Activated CD4-positive, alpha-beta T cell treated with anti-CD3 and anti-CD28 coated beads, Interleukin-2, amount 10 ng/mL, durations not matched to agents 24 days and 14 days (primary cell): ENCODE data around the gene DCTN3. TPM values are rescaled to one million over a fixed set of nuclear protein-coding genes. Genes with fewer than 3 reads are reported as not detected.

Experiments used
- total RNA-seq: library from RNA; stranded (reverse); gene quantifications from 2 replicates; pipeline ENCODE4 v1.2.3, GENCODE V29; 2022

DCTN3 gene
- total RNA-seq, 1 donor from 2014 or later, result 50.9 TPM

Other genes starting within 250 kb of the DCTN3 start
- 1.4 TPM in 2 replicates for gene MYORG, start 243.6 kb downstream of the DCTN3 start, total RNA-seq
- gene FAM219A, start 161.9 kb downstream of the DCTN3 start, total RNA-seq, result 13.6 and 16.3 TPM in 2 replicates
- not detected in 2 replicates for gene DNAI1, start 161.7 kb downstream of the DCTN3 start, total RNA-seq
- not detected in 2 replicates for gene ENHO, start 97.5 kb downstream of the DCTN3 start, total RNA-seq
- gene CNTFR, start 30.8 kb downstream of the DCTN3 start, total RNA-seq, result not detected in 2 replicates
- gene RPP25L, start 8.4 kb downstream of the DCTN3 start, total RNA-seq, result 34.8 and 36.1 TPM in 2 replicates
- gene ARID3C, start 8.6 kb upstream of the DCTN3 start, total RNA-seq, result 0.14 TPM in 1 of 2 replicates, not detected in the other
- 117 and 128 TPM in 2 replicates for gene SIGMAR1, start 17.3 kb upstream of the DCTN3 start, total RNA-seq
- gene GALT, start 26.2 kb upstream of the DCTN3 start, total RNA-seq, result 68.9 and 73.4 TPM in 2 replicates
- gene IL11RA, start 31.7 kb upstream of the DCTN3 start, total RNA-seq, result 29.7 and 34.4 TPM in 2 replicates
- gene CCL27, start 42.2 kb upstream of the DCTN3 start, total RNA-seq, result 0.52 and 0.70 TPM in 2 replicates
- not detected in 2 replicates for gene CCL19, start 70.8 kb upstream of the DCTN3 start, total RNA-seq
- gene CCL21, start 89.6 kb upstream of the DCTN3 start, total RNA-seq, result not detected in 2 replicates